ENCODE results near the gene CBX2.

Gene CBX2

DNA sequence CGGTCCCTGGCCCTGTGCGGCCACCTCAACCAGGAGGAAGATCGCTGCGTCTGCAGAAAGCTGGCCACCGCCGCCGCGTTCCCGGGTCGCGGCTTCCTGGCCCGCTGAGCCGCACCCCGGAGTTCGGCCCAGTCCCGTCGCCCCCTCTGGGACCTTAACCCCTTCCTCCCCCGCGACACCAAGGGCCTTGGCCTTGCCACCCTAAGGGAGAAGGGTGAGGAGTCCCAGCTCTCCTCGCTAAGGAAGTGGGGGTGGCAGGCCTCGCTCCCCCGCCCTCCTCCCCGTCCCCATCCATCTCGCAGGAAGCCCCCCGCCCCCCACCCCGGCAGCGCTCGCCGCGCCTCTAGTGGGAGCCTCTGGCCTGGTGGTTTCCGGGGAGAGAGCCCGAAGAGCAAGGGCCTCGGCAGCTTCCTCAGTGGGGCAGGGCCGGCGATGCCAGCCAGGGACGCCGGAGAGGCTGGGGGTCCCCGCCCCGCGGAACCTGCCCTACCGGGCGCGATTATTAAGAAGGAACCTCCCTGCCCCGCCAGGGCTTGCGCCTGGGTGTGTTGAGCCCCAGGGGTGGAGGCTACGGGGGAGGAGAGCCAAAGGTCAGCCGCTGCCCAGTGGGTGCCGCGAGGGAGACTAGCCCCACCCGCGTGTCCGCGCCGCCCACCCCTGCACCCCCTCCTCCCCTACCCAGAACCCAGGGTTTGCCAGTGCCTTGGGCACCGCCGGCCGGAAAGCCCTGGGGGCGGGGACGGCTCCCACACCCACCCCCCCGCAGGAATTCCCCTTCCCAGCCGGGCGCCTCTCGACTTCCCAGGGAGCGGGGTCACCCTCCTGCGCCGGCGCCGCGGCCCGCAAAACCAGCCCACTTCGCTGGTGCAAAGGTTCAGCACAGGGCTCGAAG lies 54.5 kb downstream of the CBX2 start:
- H3K4me3 ChIP-seq (replicated peaks; ENCODE audit: insufficient read depth, low read length) = no peak overlapping the region; the same call in 1 of the 2 replicates
- peak overlapping the region; percentile 6; the same call in 1 of the 2 replicates for H3K27ac ChIP-seq (replicated peaks)
- peak in 1 of 2 experiments; percentile 47 for DNase-seq (ENCODE audit: low read depth in 1 of 2, low spot score in 1 of 2)
- H3K27me3 ChIP-seq (ENCODE audit: insufficient read depth, poor library complexity, severe bottlenecking) = no peaks in the 10 kb centered on the region
- TF ChIP-seq, protein P1, sequence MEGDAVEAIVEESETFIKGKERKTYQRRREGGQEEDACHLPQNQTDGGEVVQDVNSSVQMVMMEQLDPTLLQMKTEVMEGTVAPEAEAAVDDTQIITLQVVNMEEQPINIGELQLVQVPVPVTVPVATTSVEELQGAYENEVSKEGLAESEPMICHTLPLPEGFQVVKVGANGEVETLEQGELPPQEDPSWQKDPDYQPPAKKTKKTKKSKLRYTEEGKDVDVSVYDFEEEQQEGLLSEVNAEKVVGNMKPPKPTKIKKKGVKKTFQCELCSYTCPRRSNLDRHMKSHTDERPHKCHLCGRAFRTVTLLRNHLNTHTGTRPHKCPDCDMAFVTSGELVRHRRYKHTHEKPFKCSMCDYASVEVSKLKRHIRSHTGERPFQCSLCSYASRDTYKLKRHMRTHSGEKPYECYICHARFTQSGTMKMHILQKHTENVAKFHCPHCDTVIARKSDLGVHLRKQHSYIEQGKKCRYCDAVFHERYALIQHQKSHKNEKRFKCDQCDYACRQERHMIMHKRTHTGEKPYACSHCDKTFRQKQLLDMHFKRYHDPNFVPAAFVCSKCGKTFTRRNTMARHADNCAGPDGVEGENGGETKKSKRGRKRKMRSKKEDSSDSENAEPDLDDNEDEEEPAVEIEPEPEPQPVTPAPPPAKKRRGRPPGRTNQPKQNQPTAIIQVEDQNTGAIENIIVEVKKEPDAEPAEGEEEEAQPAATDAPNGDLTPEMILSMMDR (IDR thresholded peaks at IDR 0.05; ENCODE audit: insufficient read depth, low read length) = no peak
- TF ChIP-seq POLR2AphosphoS5 (IDR thresholded peaks at IDR 0.05; ENCODE audit: low read depth) = 0 out of 2 replicates have a peak, but pooled peaks have one; percentile 28
- TF ChIP-seq SPI1 (IDR thresholded peaks at IDR 0.05; ENCODE audit: borderline replicate concordance, low read depth) = no peak
- TF ChIP-seq GABPA (IDR thresholded peaks at IDR 0.05; ENCODE audit: low read depth) = no peak
- TF ChIP-seq, protein P2, sequence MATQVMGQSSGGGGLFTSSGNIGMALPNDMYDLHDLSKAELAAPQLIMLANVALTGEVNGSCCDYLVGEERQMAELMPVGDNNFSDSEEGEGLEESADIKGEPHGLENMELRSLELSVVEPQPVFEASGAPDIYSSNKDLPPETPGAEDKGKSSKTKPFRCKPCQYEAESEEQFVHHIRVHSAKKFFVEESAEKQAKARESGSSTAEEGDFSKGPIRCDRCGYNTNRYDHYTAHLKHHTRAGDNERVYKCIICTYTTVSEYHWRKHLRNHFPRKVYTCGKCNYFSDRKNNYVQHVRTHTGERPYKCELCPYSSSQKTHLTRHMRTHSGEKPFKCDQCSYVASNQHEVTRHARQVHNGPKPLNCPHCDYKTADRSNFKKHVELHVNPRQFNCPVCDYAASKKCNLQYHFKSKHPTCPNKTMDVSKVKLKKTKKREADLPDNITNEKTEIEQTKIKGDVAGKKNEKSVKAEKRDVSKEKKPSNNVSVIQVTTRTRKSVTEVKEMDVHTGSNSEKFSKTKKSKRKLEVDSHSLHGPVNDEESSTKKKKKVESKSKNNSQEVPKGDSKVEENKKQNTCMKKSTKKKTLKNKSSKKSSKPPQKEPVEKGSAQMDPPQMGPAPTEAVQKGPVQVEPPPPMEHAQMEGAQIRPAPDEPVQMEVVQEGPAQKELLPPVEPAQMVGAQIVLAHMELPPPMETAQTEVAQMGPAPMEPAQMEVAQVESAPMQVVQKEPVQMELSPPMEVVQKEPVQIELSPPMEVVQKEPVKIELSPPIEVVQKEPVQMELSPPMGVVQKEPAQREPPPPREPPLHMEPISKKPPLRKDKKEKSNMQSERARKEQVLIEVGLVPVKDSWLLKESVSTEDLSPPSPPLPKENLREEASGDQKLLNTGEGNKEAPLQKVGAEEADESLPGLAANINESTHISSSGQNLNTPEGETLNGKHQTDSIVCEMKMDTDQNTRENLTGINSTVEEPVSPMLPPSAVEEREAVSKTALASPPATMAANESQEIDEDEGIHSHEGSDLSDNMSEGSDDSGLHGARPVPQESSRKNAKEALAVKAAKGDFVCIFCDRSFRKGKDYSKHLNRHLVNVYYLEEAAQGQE (IDR thresholded peaks at IDR 0.05; ENCODE audit: insufficient replicate concordance, low read depth) = no peak

DNA sequence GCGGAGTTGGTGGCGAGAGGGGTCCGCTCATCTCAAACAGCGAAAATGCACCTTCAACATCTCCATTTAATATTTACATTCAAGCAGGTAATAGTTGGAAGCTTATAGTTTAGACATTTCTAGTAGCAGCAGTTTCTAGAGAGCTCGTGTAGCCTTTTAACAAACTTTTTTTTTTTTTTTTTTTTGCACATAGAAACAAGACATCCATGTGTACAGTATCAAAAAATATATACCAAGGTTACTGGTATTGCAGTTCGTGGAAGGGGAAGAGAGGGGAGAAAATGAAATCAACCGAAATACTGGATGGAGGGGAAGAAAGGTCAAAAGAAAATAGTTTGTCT lies 55.1 kb downstream of the CBX2 start:
- Histone ChIP-seq H3K27me3 (ENCODE audit: insufficient read depth, poor library complexity, severe bottlenecking) (no peaks in the 10 kb centered on the region), H3K27ac (replicated peaks) (no peak overlapping the region), H3K4me3 (replicated peaks; ENCODE audit: insufficient read depth, low read length) (no peak overlapping the region)
- DNase-seq (ENCODE audit: low read depth in 1 of 2, low spot score in 1 of 2) = no peak
- TF ChIP-seq SPI1 (IDR thresholded peaks at IDR 0.05; ENCODE audit: borderline replicate concordance, low read depth) = no peak
- no peak for TF ChIP-seq GABPA (IDR thresholded peaks at IDR 0.05; ENCODE audit: low read depth)
- TF ChIP-seq, protein P1 (IDR thresholded peaks at IDR 0.05; ENCODE audit: insufficient read depth, low read length) = no peak
- no peak for TF ChIP-seq POLR2AphosphoS5 (IDR thresholded peaks at IDR 0.05; ENCODE audit: low read depth)
- TF ChIP-seq, protein P2 (IDR thresholded peaks at IDR 0.05; ENCODE audit: insufficient replicate concordance, low read depth) = no peak

DNA sequence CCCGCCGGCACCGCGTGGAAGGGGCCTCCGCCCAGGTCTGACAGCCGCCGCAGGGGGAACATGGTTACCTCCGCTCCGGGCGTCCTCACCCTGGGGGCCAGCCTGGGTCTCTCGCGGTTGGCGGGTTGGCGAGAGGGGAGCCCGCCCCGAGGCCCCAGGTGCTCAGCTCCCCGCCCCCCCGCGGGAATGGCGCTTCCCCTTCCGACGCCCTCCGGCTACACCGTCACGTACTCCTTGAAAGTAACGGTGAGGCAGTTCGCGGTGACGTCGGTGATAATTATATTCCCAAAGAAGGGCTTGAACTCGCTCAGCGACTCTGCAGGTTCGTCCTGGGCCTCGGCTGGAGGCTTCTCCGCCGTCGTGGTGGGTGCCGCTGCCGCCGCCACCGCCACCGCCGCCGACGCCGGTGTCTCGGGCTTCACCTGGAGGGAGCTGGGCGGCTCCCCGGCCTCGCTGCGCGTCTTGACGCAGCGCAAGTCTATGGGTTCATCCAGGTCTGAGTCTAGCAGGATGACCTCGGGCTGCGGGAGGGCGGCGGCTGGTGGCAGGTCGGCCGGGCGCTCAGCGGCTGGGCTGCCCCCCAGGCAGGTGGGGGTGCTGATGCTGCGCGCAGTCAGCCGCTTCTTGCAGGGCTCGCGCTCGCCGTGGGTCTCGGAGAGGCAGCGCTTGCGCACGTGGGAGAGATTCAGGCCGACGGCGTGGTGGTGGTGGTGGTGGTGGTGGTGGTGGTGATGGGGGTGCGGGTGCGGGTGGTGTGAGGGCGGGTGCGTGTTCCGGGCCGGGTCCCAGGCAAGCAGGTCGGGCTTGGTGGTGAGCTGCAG lies 56.0 kb downstream of the CBX2 start:
- H3K27ac ChIP-seq (replicated peaks) = no peak overlapping the region
- no peaks in the 10 kb centered on the region for H3K27me3 ChIP-seq (ENCODE audit: insufficient read depth, poor library complexity, severe bottlenecking)
- TF ChIP-seq POLR2AphosphoS5 (IDR thresholded peaks at IDR 0.05; ENCODE audit: low read depth) (peak; percentile 18; the same call in 1 of the 2 replicates), GABPA (IDR thresholded peaks at IDR 0.05; ENCODE audit: low read depth) (no peak)
- TF ChIP-seq, protein P1 (IDR thresholded peaks at IDR 0.05; ENCODE audit: insufficient read depth, low read length) = no peak
- H3K4me3 ChIP-seq (replicated peaks; ENCODE audit: insufficient read depth, low read length) = no peak overlapping the region
- no peak for DNase-seq (ENCODE audit: low read depth in 1 of 2, low spot score in 1 of 2)

Measured in HL-60 (cell line).